ENCODE data around the gene HPCAL1. TPM values are rescaled to one million over a fixed set of nuclear protein-coding genes. Genes with fewer than 3 reads are reported as not detected.
A peak's percentile ranks its signal among the peaks of the same experiment; 100 is the strongest.

Gene HPCAL1
- total and polyA plus RNA-seq, 2 of the 4 experiments (the other 2 are of a cell fraction), result 8.2 to 33.7 TPM

DNA sequence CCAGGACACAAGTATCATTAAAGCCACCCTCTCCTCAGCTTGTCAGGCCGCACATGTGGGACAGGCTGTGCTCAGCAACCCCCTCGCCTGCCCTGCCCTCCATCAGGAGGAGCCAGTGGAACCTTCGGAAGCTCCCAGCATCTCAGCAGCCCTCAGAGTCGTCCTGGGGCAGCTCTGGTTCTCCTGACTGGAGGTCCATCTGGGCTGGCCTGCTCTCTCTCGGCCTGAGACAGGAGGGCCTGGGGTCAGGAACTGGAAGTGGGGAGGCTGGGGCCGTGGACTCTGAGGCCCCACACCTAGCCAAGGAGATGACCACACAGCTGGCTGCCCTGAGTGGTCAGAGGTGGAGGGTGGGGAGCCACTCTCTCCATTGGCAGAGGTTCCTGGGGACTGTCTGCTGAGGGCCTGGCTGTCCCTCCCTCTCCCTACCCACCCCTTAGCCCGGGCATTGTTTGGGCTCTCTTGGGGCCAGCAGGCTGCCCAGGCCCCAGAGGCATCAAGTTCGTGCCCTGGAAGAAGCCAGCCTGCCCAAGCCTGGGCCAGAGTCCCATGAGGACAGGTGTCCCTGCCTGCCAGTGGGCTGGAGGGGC, 122.3 kb downstream of the HPCAL1 start:
- 74% methylated on average over 2 of the region's 8 CpGs; no CpG with 5 or more reads in 1 of the 2 experiments for WGBS, 2 experiments (ENCODE audit: extremely low coverage in 2 of 2, insufficient read length in 1 of 2)
- Histone ChIP-seq H2BK120ac (ENCODE audit: low read depth, low read length) (no peak overlapping the region), H3K79me1 (ENCODE audit: low read depth in 1 of 2, low read length in 2 of 2) (no peaks in the 10 kb centered on the region), H3K9ac (ENCODE audit: low read depth, low read length) (no peak overlapping the region), H3K4me2 (ENCODE audit: low read depth, low read length) (no peak overlapping the region), H2AFZ (replicated peaks; ENCODE audit: low read length, poor library complexity) (peak overlapping the region; percentile 37), H2BK5ac (ENCODE audit: low read depth, low read length, poor library complexity, severe bottlenecking) (no peak overlapping the region), H3K27ac (ENCODE audit: insufficient read depth, low read length) (no peak overlapping the region), H3K27me3 (ENCODE audit: control insufficient read depth, insufficient read depth, low read length) (no peaks in the 10 kb centered on the region), H3K18ac (ENCODE audit: low read depth, low read length) (no peak overlapping the region), H3K4me3 (ENCODE audit: insufficient read depth, low read depth, low read length) (no peak overlapping the region), H3K4ac (ENCODE audit: low read depth, low read length) (no peak overlapping the region), H2BK15ac (ENCODE audit: low read depth, low read length) (no peak overlapping the region), H4K91ac (ENCODE audit: insufficient read depth, low read depth, low read length) (no peak overlapping the region), H3K9me1 (ENCODE audit: insufficient read depth, low read length) (no peaks in the 10 kb centered on the region), H3K56ac (ENCODE audit: extremely low read depth, insufficient read depth, low read length) (no peak overlapping the region), H3K9me3 (ENCODE audit: control insufficient read depth, insufficient read depth, low read length) (no peaks in the 10 kb centered on the region), H3K23ac (ENCODE audit: low read depth, low read length) (no peak overlapping the region), H3K14ac (replicated peaks; ENCODE audit: low read depth, low read length) (no peak overlapping the region), H3K36me3 (ENCODE audit: control insufficient read depth, insufficient read depth, low read length) (peaks cover 7% of the 10 kb centered on the region; the same call in 1 of the 2 replicates), H3K4me1 (ENCODE audit: control insufficient read depth, insufficient read depth, low read length) (peaks cover 7% of the 10 kb centered on the region; the same call in 1 of the 2 replicates), H4K20me1 (ENCODE audit: insufficient read depth, low read length) (peaks cover 4% of the 10 kb centered on the region; the same call in 1 of the 2 replicates), H2AK9ac (replicated peaks; ENCODE audit: low read depth, low read length, poor library complexity) (no peak overlapping the region), H4K8ac (ENCODE audit: low read depth in 2 of 2, low read length in 2 of 2) (no peak overlapping the region), H2BK20ac (ENCODE audit: low read depth, low read length) (no peak overlapping the region), H2AK5ac (ENCODE audit: low read depth, low read length) (no peak overlapping the region), H4K5ac (ENCODE audit: low read depth, low read length) (no peak overlapping the region)
- intact Hi-C loops (cut with micrococcal nuclease) (no loop called here), dilution Hi-C loops (cut with HindIII; ENCODE audit: low sequenced_read_pairs, unreplicated experiment) (no loop called here), in situ Hi-C loops (cut with MboI; ENCODE audit: low sequenced_read_pairs) (loop anchor here (10.0 kb wide), 1 partner anchor 620 kb away; no protein-coding TSS in a partner anchor)
- TF ChIP-seq, protein P1, sequence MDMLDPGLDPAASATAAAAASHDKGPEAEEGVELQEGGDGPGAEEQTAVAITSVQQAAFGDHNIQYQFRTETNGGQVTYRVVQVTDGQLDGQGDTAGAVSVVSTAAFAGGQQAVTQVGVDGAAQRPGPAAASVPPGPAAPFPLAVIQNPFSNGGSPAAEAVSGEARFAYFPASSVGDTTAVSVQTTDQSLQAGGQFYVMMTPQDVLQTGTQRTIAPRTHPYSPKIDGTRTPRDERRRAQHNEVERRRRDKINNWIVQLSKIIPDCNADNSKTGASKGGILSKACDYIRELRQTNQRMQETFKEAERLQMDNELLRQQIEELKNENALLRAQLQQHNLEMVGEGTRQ (IDR thresholded peaks at IDR 0.05; ENCODE audit: low read depth, low read length), result no peak
- TF ChIP-seq MAZ (IDR thresholded peaks at IDR 0.05; ENCODE audit: borderline replicate concordance, low read depth, low read length) (no peak), FOS (IDR thresholded peaks at IDR 0.05; ENCODE audit: low read depth, low read length) (no peak)
- DNase-seq, result no peak
- ATAC-seq (ENCODE audit: low read depth), result no peak
- no TSS peak for BruUV-seq (replicated peaks)
- POLR2A ChIA-PET (ENCODE audit: unreplicated experiment), result no interaction called here
- CTCF ChIA-PET, result interaction anchor here (1.2 kb wide), 1 partner anchor 10 kb away, joined by 3 read pairs; no protein-coding TSS in a partner anchor
